Kidney glomerular epithelial cell (primary cell): ENCODE data around the gene DPP6.
A peak's percentile ranks its signal among the peaks of the same experiment; 100 is the strongest.

Experiments
- DNase-seq: peaks from one replicate; lab custom pipeline; 2025; lab: John Stamatoyannopoulos, UW

Gene DPP6

DNA sequence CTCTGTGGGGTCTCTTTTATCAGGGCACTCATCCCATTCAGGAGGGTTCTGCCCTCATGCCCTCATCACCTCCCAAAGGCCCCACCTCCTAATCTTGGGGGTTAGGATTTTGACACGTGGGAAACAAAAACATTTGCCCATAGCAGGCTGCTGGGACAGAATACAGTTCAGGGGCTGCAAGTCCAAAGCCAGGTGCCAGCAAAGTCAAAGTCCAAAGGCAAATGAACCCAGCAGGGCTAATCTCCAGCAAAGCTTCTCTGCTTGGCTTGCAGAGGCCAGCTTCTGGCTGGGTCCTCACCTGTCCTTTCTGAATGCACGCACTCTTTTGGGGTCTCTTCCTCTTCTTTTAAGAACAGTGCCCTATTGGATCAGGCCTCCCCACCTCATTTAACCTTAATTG lies 359.9 kb downstream of the DPP6 start:
- no peak for DNase-seq

DNA sequence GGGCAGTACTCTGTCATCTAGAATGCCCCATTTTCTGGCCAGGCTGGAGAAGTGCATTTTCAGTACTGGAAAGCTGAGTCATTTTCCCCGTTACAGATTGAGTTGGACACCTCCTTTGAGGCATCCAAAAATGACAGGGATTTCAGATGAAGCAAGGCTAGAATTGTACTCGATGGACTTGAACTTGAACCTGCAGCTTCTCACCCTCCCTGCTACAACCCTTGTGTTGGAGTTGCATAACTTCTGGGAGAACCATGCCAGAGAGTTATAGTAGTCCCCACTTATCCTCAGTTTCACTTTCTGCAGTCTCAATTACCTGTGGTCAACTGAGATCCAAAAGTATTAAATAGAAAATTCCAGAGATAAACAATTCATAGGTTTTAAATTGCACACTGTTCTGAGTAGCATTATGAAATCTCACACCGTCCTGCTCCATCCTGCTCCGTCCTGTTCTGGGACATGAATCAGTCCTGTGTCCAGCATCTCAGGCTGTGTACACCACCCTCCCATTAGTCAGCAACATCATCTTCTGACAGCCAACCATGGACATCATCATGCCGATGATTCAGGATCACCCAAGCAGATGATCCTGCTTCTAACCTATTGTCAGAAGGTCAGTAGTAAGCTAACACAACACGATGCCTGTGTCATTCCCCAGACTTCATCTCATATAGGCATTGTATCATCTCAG lies 363.7 kb downstream of the DPP6 start:
- no peak for DNase-seq

GRCh38 chr7:154416714-154417113 lies 364.5 kb downstream of the DPP6 start:
- DNase-seq, result no peak

DNA sequence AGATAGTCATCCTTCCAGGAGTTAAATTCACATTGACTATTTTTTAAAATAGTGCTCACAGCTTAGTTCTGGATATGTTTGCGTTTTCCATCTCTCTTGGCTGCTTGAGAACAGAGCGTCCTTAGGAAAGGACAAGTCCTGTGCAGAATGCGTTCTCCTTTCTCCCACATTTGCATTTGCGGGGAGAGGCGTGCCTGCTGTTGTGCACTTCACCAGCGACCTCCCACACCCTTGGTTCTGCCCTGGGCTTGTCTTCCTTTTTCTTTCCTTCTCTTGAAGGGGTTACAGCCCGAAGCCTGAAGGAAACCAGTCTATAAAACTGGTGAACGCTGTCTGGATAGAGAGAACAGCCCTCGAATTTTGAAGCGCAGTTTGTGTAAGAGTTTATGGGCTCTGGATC lies 367.1 kb downstream of the DPP6 start:
- no peak for DNase-seq

- DNase-seq, result no peak
These were observed 371.0 kb downstream of the DPP6 start for GRCh38 chr7:154423231-154423630.

DNA sequence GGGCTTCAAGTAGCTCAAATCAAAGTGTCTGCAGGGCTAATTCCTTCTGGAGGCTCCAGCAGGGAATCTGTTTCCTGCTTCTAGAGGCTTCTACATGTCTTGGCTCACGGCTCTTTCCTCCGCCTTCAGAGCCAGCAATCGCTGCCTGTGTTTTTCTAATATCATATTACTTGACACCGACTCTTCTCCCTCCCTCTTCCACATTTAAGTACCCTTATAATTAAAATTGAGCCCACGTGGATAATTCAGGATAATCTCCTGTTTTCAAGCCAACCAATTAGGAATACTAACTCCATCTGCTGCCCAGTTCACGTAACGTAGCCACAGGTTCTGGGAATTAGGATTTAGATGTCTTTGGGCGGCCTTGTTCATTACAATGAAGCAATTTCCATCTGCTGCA lies 372.2 kb downstream of the DPP6 start:
- DNase-seq, result no peak

DNA sequence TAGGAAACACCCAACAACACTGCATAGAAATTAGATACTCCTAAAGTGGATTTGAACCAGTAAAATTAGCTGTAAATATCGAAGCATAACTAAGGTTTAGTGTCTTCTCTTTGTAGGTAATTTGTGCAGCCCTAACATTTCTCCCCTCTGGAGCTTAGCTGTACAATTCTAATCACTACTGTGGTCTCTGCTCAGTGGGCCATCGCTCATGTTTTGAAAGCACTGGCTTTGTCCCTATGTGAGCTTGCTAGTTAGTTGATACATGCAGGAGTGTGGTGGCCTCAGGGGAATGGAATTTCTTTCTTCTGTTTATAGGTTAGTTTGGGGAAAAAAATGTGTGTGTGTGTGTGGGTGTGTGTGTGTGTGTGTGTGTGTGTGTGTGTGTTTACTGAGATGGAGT lies 373.1 kb downstream of the DPP6 start:
- DNase-seq, result peak; percentile 5

- DNase-seq, result no peak
These were observed 374.6 kb downstream of the DPP6 start for GRCh38 chr7:154426778-154427177.

- DNase-seq, result no peak
These were observed 375.3 kb downstream of the DPP6 start for GRCh38 chr7:154427533-154427932.

DNA sequence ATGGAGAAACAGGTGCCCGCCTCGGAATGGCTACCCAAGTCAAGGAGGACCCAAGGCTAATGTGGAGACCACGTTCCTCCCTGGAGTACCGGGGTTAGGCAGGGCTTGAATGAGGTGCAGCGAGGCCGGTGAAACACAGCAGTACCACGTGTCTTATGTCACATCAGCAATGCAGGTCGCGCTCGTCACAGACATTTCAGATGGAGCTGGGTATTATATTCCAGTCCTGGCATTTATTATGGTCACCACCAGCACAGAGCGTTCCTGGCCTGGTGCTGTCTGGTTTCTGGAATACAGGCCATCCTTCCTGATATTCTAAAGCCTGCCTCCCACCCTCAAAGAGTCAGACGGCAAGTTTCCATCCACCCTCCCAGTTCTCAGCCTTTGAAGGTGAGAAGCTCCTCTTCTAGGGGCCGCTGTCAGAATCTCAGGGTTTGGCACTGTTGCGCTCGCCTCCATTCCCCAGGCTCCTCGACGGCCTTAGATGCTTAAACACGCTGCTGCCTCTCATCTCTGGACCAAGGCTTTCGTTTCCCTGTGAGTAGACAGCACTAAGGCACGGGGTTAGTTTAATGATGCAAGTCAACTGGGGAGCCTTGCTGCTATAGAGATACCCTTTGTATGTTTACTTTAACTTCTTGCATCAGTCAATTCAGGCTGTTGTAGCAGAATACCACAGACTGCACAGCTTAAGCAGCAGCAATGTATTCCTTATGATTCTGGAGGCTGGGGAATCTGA lies 377.6 kb downstream of the DPP6 start:
- no peak for DNase-seq

DNA sequence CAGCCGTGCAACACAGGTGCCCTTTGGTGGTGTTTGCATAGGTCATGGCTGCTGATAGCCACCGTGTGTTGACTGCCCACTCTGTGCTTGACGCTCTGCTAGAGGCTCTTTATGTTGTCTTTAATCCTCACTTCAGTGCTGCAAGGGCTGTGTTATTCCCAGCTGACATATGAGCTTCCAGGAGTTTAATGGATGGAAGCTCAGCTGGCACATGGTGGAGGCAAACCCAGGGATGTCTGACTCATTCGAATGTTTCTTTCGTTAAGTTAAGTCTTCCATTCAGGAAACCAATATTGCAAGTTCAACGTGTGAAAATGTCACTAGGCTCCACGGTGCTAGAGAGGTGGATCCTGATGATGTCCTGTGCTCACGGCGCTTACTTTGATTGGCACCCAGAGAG lies 378.4 kb downstream of the DPP6 start:
- no peak for DNase-seq

GRCh38 chr7:154431045-154431444 lies 378.8 kb downstream of the DPP6 start:
- DNase-seq, result no peak

GRCh38 chr7:154433632-154434598 lies 381.7 kb downstream of the DPP6 start:
- no peak for DNase-seq

DNA sequence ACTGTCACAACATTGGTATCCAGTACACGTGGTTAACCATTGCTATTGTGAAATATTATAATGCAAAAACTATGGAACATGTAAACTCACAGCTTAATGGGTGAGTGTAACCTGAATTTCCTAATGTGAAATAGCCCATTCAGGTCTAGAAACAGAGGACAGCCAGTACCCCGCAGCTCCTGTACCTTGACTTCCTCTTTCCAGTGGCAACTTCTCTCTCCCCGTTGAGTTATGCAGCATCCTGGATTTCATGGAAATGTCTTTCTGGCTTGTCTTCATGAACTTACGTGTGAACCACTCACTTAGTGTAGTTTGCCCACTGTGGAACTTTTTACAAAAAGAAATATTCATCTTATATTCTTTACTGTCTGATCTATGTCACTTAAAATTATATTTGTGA lies 384.4 kb downstream of the DPP6 start:
- no peak for DNase-seq

GRCh38 chr7:154437234-154437633 lies 385.0 kb downstream of the DPP6 start:
- no peak for DNase-seq

DNA sequence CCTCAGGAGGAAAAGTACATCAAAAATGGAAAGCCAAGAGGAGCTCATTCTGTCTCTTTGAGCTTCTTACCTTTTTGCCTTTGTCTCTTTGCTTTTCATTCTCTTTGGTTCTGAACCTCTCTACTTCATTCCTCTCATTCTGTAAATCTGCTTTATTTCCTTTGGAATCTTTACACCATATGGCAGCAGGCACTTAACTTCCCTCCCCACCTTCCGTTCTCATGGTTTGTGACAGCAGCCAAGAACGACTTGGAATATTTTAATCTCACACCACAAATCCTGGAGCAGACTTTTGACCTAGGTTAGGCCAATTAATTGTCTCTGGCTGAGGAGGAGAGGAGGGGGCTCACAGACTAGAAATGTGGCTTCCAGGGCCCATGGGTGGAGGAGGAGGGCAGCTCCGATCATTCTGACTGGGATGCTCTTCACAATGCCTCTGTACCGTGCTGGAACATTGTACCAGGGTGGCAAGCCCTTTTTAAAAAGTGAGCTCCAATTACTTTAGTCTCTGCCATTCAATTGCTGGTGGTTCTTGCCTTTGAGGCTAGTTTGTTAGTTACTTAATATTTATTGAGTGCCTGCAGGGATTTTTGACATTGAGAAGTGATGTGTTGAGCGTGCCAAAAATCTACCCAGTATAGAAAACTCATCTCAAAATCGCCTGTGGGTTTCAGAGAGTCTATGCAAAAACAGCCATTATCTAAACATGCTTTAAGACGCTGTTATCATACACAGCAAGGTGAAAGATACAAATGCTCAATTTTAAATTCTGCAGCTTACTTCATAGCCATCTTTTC lies 386.6 kb downstream of the DPP6 start:
- no peak for DNase-seq

DNA sequence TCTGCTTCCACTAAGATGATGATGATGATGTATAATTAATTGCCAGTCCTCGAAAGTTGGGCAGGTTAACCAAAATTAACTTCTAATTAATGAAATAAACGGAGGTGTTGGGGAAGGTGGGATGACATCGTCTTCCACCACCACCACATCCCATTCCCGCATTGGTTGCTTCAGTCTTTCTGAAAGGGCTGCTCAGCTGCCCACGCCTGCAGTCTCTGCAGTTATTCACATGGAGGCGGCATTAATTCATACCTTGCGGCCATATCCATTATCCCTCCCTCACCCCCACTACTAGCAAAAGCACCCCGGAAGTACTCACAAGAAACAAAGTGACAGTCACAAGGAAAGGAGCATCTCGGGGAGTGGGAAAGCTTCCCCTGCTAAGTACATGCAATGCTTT lies 387.9 kb downstream of the DPP6 start:
- DNase-seq, result no peak

DNA sequence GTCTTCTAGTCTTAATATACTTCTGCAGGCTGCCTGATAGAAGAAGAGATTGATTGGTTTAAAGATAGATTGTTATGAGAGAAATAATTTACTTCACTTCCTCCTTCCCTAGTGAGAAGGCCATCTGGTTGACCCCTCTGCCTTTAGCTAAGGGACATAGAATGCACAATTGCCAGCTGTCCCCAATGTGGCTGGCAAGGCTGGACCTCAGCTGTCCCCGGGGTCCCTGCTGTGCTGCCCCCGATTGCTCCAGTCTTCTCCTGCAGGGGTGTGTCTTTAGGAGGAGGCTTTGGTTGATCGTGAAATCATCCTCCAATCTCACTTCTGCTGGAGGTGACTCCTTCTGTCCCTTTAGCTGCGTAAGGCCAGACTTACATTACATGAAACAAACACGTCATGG lies 388.5 kb downstream of the DPP6 start:
- no peak for DNase-seq

- no peak for DNase-seq
These were observed 389.6 kb downstream of the DPP6 start for GRCh38 chr7:154441811-154442210.

GRCh38 chr7:154442939-154443338 lies 390.7 kb downstream of the DPP6 start:
- no peak for DNase-seq

DNA sequence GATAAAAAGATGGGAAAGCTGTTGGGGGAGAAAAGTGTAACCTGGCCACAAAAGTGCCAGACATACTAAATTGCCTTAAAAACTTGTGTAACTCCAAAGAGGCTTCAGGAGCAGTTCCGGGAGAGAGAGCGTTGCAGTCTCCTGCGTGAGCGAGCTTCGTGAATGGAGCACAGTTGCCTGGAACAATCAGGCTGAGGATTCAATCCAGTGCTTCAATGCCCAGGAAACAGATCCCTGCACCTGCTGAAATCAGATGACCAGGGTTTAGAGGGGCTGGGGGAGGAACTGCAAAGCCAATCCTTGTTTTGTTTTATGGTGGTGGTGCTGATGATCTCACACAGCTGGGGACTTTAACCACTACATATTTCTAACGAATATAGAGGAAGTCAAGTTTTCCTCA lies 398.3 kb downstream of the DPP6 start:
- DNase-seq, result no peak
